ENCODE data around the gene CTDSPL. TPM values are rescaled to one million over a fixed set of nuclear protein-coding genes. Genes with fewer than 3 reads are reported as not detected.

CTDSPL gene
- total and polyA plus RNA-seq, 2 of the 8 experiments (the other 6 are each of a cell fraction or from before 2014, with no cell fraction given) = 20.3 to 42.2 TPM

GRCh38 chr3:37903734-37904133 lies 42.1 kb downstream of the CTDSPL start:
- H2BK15ac ChIP-seq (ENCODE audit: low read length) = no peak overlapping the region
- TF ChIP-seq CBX5 (IDR thresholded peaks at IDR 0.05; ENCODE audit: low read depth, low read length) = no peak
- TF ChIP-seq CHD1 (IDR thresholded peaks at IDR 0.05; ENCODE audit: low read depth, low read length) = no peak
- TF ChIP-seq ATF2 (IDR thresholded peaks at IDR 0.05; ENCODE audit: low read length) = no peak
- TF ChIP-seq BCL11A (IDR thresholded peaks at IDR 0.05; ENCODE audit: low read depth in 2 of 2, low read length in 2 of 2) = no peak
- no peak for TF ChIP-seq SIX5 (IDR thresholded peaks at IDR 0.05; ENCODE audit: low read depth, low read length)
- no peak for TF ChIP-seq TBP (IDR thresholded peaks at IDR 0.05; ENCODE audit: low read depth, low read length)
- no peak for TF ChIP-seq FOSL1 (IDR thresholded peaks at IDR 0.05; ENCODE audit: insufficient read depth, low read depth, low read length)
- TF ChIP-seq JUND (IDR thresholded peaks at IDR 0.05; ENCODE audit: low read length) = no peak
- TF ChIP-seq SP2 (IDR thresholded peaks at IDR 0.05; ENCODE audit: low read length) = no peak
- no peak for TF ChIP-seq CHD2 (IDR thresholded peaks at IDR 0.05; ENCODE audit: low read length)
- TF ChIP-seq ASH2L (IDR thresholded peaks at IDR 0.05; ENCODE audit: low read length) = no peak
- TF ChIP-seq PHF8 (conservative IDR thresholded peaks at IDR 0.05; ENCODE audit: low read depth, low read length) = no peak
- H4K8ac ChIP-seq (ENCODE audit: extremely low read depth, insufficient read depth, low read length) = no peak overlapping the region
- peak overlapping the region; percentile 18; the same call in 1 of the 2 replicates for H2BK12ac ChIP-seq (ENCODE audit: low read depth, low read length)
- H2AK5ac ChIP-seq (ENCODE audit: low read depth, low read length) = no peak overlapping the region
- H3K79me1 ChIP-seq (ENCODE audit: low read depth, low read length) = peaks cover 4% of the 10 kb centered on the region; the same call in 1 of the 2 replicates
- H3K36me3 ChIP-seq (ENCODE audit: control insufficient read depth in 2 of 4, insufficient read depth in 4 of 4, low read length in 3 of 4) = no peaks in the 10 kb centered on the region
- H4K5ac ChIP-seq (ENCODE audit: insufficient read length, low read depth, low read length) = no peak overlapping the region
- no peak overlapping the region for H3K56ac ChIP-seq (replicated peaks; ENCODE audit: insufficient read length, low read depth, low read length)
- H3K14ac ChIP-seq (ENCODE audit: insufficient read length) = no peak overlapping the region
- no peak overlapping the region for H3K18ac ChIP-seq (ENCODE audit: extremely low read depth, low read length)
- POLR2A ChIA-PET (ENCODE audit: partially characterized antibody) = interaction anchor here (1.2 kb wide), 1 partner anchor 13 kb away, joined by 3 read pairs; no protein-coding TSS in a partner anchor
- no peak overlapping the region for H2BK120ac ChIP-seq (replicated peaks; ENCODE audit: low read depth, low read length)
- no peak overlapping the region for H4K91ac ChIP-seq (replicated peaks; ENCODE audit: insufficient read length, low read length)
- H2AFZ ChIP-seq (ENCODE audit: low read length) = no peak overlapping the region
- no peak overlapping the region for H3K23ac ChIP-seq (ENCODE audit: insufficient read length)
- no peak overlapping the region for H3K4me2 ChIP-seq (ENCODE audit: insufficient read depth in 1 of 2, low read depth in 2 of 2, low read length in 2 of 2)
- no peak for DNase-seq (ENCODE audit: low read depth in 1 of 2, low spot score in 2 of 2)
- no peaks in the 10 kb centered on the region for H3K23me2 ChIP-seq (ENCODE audit: low read depth, low read length)
- WGBS, 2 experiments (ENCODE audit: extremely low coverage in 1 of 2, insufficient coverage in 1 of 2, insufficient read length in 1 of 2, insufficient replicate concordance in 2 of 2, low coverage in 1 of 2, low lambda C conversion rate in 2 of 2, missing lambda C conversion rate in 1 of 2) = 86% methylated on average over 3 of the region's 3 CpGs; no CpG with 5 or more reads in 1 of the 2 experiments
- no peak for FAIRE-seq
- no peaks in the 10 kb centered on the region for H3K9me3 ChIP-seq (ENCODE audit: insufficient read depth in 2 of 2, low read depth in 1 of 2, low read length in 1 of 2)
- CTCF ChIA-PET (ENCODE audit: partially characterized antibody) = interaction anchor here (1.2 to 1.7 kb wide), 6 partner anchors 10 to 71 kb away, joined by 3 to 5 read pairs (median 4); no protein-coding TSS in a partner anchor
- no peak overlapping the region for H3K9ac ChIP-seq (replicated peaks in 1 of 4; ENCODE audit: extremely low read depth in 1 of 4, low read depth in 3 of 4, low read length in 3 of 4)
- 0 out of 4 replicates have a peak, but pooled peaks cover 0 to 3% of the 10 kb centered on the region in 2 experiments for H3K79me2 ChIP-seq (ENCODE audit: control insufficient read depth in 1 of 2, insufficient read depth in 2 of 2, low read length in 2 of 2)
- peaks cover 0 to 3% of the 10 kb centered on the region in 2 experiments for H4K20me1 ChIP-seq (replicated peaks in 1 of 2; ENCODE audit: control insufficient read depth in 1 of 2, insufficient read depth in 2 of 2, low read length in 2 of 2)
- H3K27me3 ChIP-seq (replicated peaks in 1 of 4; ENCODE audit: control insufficient read depth in 3 of 4, extremely low read depth in 1 of 4, insufficient read depth in 3 of 4, low read length in 3 of 4) = no peaks in the 10 kb centered on the region
- H3K4me1 ChIP-seq (replicated peaks in 1 of 4; ENCODE audit: control insufficient read depth in 3 of 4, insufficient read depth in 4 of 4, low read length in 3 of 4) = peaks cover 5 to 21% (median 17%) of the 10 kb centered on the region in 4 experiments
- H2BK5ac ChIP-seq (ENCODE audit: low read depth, low read length) = no peak overlapping the region
- no peak overlapping the region for H3K27ac ChIP-seq (ENCODE audit: low read depth, low read length)
- H2BK20ac ChIP-seq (ENCODE audit: low read length) = no peak overlapping the region; the same call in 1 of the 2 replicates
- no peak overlapping the region for H3K4me3 ChIP-seq (ENCODE audit: extremely low read depth in 1 of 4, insufficient read depth in 2 of 4, low read depth in 3 of 4, low read length in 4 of 4)
- no peak overlapping the region for H3K4ac ChIP-seq (replicated peaks; ENCODE audit: insufficient read length, low read depth, low read length)
